ENCODE data around the gene IDE. TPM values are rescaled to one million over a fixed set of nuclear protein-coding genes. Genes with fewer than 3 reads are reported as not detected.

Gene IDE
- polyA plus RNA-seq, 1 experiment: 15.1 TPM

DNA sequence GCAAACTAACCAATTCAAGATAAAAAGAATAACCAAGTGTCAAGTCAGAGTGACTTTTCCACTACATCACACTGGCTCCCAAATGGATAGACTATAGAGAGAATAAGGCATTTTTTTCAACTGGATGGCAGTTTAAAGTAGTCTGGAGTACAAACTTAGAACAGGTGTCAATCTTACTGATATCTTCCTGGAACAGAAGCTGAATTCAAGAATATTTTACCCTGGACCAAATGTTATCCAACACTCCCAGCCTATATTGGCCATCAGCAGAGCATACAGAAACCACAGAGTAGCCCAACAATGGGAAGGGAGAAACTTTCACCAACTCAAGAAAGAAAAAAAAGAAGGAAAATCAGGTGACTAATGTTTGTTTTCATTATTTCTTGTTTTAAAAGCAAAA is 11.5 kb downstream of the IDE start:
- Histone ChIP-seq H3K36me3 (ENCODE audit: control insufficient read depth, insufficient read depth, low read length) (peaks cover 4% of the 10 kb centered on the region), H3K4me3 (ENCODE audit: low read depth, low read length) (no peak overlapping the region), H3K27me3 (ENCODE audit: control insufficient read depth, insufficient read depth, low read length) (no peaks in the 10 kb centered on the region)
- DNase-seq (ENCODE audit: low read depth): no peak
- TF ChIP-seq, protein P1, sequence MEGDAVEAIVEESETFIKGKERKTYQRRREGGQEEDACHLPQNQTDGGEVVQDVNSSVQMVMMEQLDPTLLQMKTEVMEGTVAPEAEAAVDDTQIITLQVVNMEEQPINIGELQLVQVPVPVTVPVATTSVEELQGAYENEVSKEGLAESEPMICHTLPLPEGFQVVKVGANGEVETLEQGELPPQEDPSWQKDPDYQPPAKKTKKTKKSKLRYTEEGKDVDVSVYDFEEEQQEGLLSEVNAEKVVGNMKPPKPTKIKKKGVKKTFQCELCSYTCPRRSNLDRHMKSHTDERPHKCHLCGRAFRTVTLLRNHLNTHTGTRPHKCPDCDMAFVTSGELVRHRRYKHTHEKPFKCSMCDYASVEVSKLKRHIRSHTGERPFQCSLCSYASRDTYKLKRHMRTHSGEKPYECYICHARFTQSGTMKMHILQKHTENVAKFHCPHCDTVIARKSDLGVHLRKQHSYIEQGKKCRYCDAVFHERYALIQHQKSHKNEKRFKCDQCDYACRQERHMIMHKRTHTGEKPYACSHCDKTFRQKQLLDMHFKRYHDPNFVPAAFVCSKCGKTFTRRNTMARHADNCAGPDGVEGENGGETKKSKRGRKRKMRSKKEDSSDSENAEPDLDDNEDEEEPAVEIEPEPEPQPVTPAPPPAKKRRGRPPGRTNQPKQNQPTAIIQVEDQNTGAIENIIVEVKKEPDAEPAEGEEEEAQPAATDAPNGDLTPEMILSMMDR (IDR thresholded peaks at IDR 0.05; ENCODE audit: insufficient read depth, low read depth, low read length): no peak
- ChIA-PET POLR2A (no interaction called here), CTCF (no interaction called here)

DNA sequence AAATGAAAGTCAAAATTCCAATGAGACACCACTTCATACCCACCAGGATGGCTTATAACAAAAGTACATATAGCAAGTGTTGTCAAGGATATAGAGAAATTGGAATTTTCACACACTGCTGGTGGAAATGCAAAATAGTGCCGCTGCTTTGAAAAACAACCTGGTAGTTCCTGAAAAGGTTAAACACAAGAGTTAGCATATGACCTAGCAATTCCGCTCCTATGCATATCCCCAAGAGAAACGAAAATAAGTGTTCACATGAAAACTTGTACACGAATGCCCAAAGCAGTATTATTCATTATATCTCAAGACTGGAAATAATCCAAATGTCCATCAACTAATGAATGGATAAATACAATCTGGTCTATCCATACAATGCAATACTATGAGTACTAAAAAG is 14.8 kb downstream of the IDE start:
- TF ChIP-seq, protein P1 (IDR thresholded peaks at IDR 0.05; ENCODE audit: insufficient read depth, low read depth, low read length): no peak
- Histone ChIP-seq H3K27me3 (ENCODE audit: control insufficient read depth, insufficient read depth, low read length) (no peaks in the 10 kb centered on the region), H3K36me3 (ENCODE audit: control insufficient read depth, insufficient read depth, low read length) (peaks cover 8% of the 10 kb centered on the region), H3K4me3 (ENCODE audit: low read depth, low read length) (no peak overlapping the region)
- POLR2A ChIA-PET: no interaction called here
- CTCF ChIA-PET: no interaction called here
- no peak for DNase-seq (ENCODE audit: low read depth)

DNA sequence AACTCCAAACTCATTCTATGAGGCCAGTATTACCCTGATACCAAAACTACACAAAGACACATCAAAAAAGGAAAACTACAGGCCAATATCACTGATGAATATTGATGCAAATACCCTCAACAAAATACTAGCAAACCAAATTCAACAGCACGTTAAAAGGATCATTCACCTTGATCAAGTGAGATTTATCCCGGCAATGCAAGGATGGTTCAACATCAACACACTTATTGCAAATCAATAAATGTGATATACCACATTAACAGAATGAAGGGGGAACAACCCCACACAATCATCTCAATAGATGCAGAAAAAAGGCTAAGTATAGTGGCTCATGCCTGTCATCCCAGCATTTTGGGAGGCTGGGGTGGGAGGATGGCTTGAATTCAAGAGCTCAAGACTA is 19.9 kb downstream of the IDE start:
- TF ChIP-seq, protein P1 (IDR thresholded peaks at IDR 0.05; ENCODE audit: insufficient read depth, low read depth, low read length): no peak
- CTCF ChIA-PET: interaction anchor here (1.0 kb wide), 1 partner anchor 19 kb away, joined by 3 read pairs; the partner anchor contains the start of gene IDE
- Histone ChIP-seq H3K27me3 (ENCODE audit: control insufficient read depth, insufficient read depth, low read length) (no peaks in the 10 kb centered on the region), H3K36me3 (ENCODE audit: control insufficient read depth, insufficient read depth, low read length) (peaks cover 4% of the 10 kb centered on the region), H3K4me3 (ENCODE audit: low read depth, low read length) (no peak overlapping the region)
- no peak for DNase-seq (ENCODE audit: low read depth)
- POLR2A ChIA-PET: no interaction called here

DNA sequence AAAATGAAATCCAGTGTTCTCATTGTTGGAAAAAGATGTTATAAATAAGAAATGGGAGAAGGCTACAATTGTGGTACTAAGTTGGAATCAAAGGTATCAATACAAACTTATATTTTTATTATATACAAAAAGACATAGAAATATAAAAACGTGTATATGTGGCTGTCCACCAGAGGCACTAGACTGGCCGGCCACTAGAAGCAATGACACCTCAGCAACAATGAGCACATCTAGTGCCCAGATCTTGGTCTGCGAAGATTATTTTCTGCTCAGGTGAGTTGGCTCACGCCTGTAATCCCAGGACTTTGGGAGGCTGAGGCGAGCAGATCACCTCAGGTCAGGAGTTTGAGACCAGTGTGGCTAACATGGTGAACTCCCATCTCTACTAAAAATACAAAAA is 21.6 kb downstream of the IDE start:
- Histone ChIP-seq H3K4me3 (ENCODE audit: low read depth, low read length) (no peak overlapping the region), H3K27me3 (ENCODE audit: control insufficient read depth, insufficient read depth, low read length) (no peaks in the 10 kb centered on the region), H3K36me3 (ENCODE audit: control insufficient read depth, insufficient read depth, low read length) (peaks cover 3% of the 10 kb centered on the region)
- TF ChIP-seq, protein P1 (IDR thresholded peaks at IDR 0.05; ENCODE audit: insufficient read depth, low read depth, low read length): 0 out of 2 replicates have a peak, but pooled peaks have one; percentile 17
- CTCF ChIA-PET: no interaction called here
- no peak for DNase-seq (ENCODE audit: low read depth)
- POLR2A ChIA-PET: no interaction called here

DNA sequence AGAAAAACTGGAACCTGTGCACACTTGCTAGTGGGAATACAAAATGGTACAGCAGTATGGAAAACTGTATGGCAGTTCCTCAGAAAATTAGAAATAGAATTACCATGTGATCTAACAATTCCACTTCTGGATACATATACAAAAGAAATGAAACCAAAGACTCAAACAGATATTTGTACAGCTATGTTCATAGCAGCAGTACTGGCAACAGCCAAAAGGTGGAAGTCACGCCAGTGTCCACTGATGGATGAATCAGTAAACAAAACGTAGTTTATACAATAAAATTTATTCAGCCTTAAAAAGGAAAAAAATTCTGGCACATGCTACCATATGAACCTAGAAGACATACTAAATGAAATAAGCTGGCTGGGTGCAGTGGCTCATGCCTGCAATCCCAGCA is 23.0 kb downstream of the IDE start:
- no peaks in the 10 kb centered on the region for H3K27me3 ChIP-seq (ENCODE audit: control insufficient read depth, insufficient read depth, low read length)
- DNase-seq (ENCODE audit: low read depth): no peak
- H3K4me3 ChIP-seq (ENCODE audit: low read depth, low read length): no peak overlapping the region
- CTCF ChIA-PET: interaction anchor here (0.6 kb wide), 1 partner anchor 30 kb away, joined by 3 read pairs; no protein-coding TSS in a partner anchor
- POLR2A ChIA-PET: no interaction called here
- H3K36me3 ChIP-seq (ENCODE audit: control insufficient read depth, insufficient read depth, low read length): peaks cover 2% of the 10 kb centered on the region; the same call in 1 of the 2 replicates
- TF ChIP-seq, protein P1 (IDR thresholded peaks at IDR 0.05; ENCODE audit: insufficient read depth, low read depth, low read length): no peak

Measured in BJ (cell line).